Measurements from ENCODE around the gene DIAPH3.

DIAPH3 gene

GRCh38 chr13:60152904-60153303 lies 10.8 kb downstream of the DIAPH3 start:
- H3K4me3 ChIP-seq (ENCODE audit: low read depth, low read length): no peak overlapping the region
- peak; percentile 14 for DNase-seq (ENCODE audit: low read depth)
- no peak for TF ChIP-seq CTCF (IDR thresholded peaks at IDR 0.05; ENCODE audit: insufficient read depth, low read depth, low read length, missing control alignments)

GRCh38 chr13:60152114-60152513 lies 11.6 kb downstream of the DIAPH3 start:
- no peak for DNase-seq (ENCODE audit: low read depth)
- no peak for TF ChIP-seq CTCF (IDR thresholded peaks at IDR 0.05; ENCODE audit: insufficient read depth, low read depth, low read length, missing control alignments)
- no peak overlapping the region for H3K4me3 ChIP-seq (ENCODE audit: low read depth, low read length)

GRCh38 chr13:60150538-60150937 lies 13.2 kb downstream of the DIAPH3 start:
- DNase-seq (ENCODE audit: low read depth): no peak
- no peak for TF ChIP-seq CTCF (IDR thresholded peaks at IDR 0.05; ENCODE audit: insufficient read depth, low read depth, low read length, missing control alignments)
- no peak overlapping the region for H3K4me3 ChIP-seq (ENCODE audit: low read depth, low read length)

GRCh38 chr13:60148918-60149317 lies 14.8 kb downstream of the DIAPH3 start:
- no peak overlapping the region for H3K4me3 ChIP-seq (ENCODE audit: low read depth, low read length)
- no peak for DNase-seq (ENCODE audit: low read depth)
- no peak for TF ChIP-seq CTCF (IDR thresholded peaks at IDR 0.05; ENCODE audit: insufficient read depth, low read depth, low read length, missing control alignments)

GRCh38 chr13:60147361-60147760 lies 16.4 kb downstream of the DIAPH3 start:
- no peak for TF ChIP-seq CTCF (IDR thresholded peaks at IDR 0.05; ENCODE audit: insufficient read depth, low read depth, low read length, missing control alignments)
- DNase-seq (ENCODE audit: low read depth): no peak
- no peak overlapping the region for H3K4me3 ChIP-seq (ENCODE audit: low read depth, low read length)

GRCh38 chr13:60146471-60146870 lies 17.3 kb downstream of the DIAPH3 start:
- no peak overlapping the region for H3K4me3 ChIP-seq (ENCODE audit: low read depth, low read length)
- no peak for TF ChIP-seq CTCF (IDR thresholded peaks at IDR 0.05; ENCODE audit: insufficient read depth, low read depth, low read length, missing control alignments)
- DNase-seq (ENCODE audit: low read depth): no peak

GRCh38 chr13:60143775-60144174 lies 20.0 kb downstream of the DIAPH3 start:
- no peak overlapping the region for H3K4me3 ChIP-seq (ENCODE audit: low read depth, low read length)
- no peak for DNase-seq (ENCODE audit: low read depth)
- no peak for TF ChIP-seq CTCF (IDR thresholded peaks at IDR 0.05; ENCODE audit: insufficient read depth, low read depth, low read length, missing control alignments)
